ENCODE measurements around the gene ALG1L2. TPM values are rescaled to one million over a fixed set of nuclear protein-coding genes. Genes with fewer than 3 reads are reported as not detected.
"Not testable (repeated sequence)": the region's sequence is repeated elsewhere in the genome, so short reads cannot be mapped to it uniquely, and the experiment has no call there.

ALG1L2 gene
- polyA plus RNA-seq, 1 donor from 2014 or later: not detected

- no peaks in the 10 kb centered on the region for H3K27me3 ChIP-seq (ENCODE audit: insufficient read depth, low read depth, low read length)
- no peaks in the 10 kb centered on the region for H3F3A ChIP-seq (ENCODE audit: insufficient read depth, low read length, poor library complexity, severe bottlenecking)
- H3K79me2 ChIP-seq (replicated peaks; ENCODE audit: insufficient read depth, low read length): no peaks in the 10 kb centered on the region
- no peak overlapping the region for H3K9ac ChIP-seq (ENCODE audit: low read length)
- no peaks in the 10 kb centered on the region for H4K20me1 ChIP-seq (ENCODE audit: insufficient read depth)
- no peak for TF ChIP-seq SMC3 (conservative IDR thresholded peaks at IDR 0.05; ENCODE audit: poor library complexity)
- TF ChIP-seq TAF1 (IDR thresholded peaks at IDR 0.05; ENCODE audit: low read depth): no peak
- H3K4me3 ChIP-seq (ENCODE audit: low read length): no peak overlapping the region
- no peaks in the 10 kb centered on the region for H3K9me3 ChIP-seq (ENCODE audit: low read length)
- no peak overlapping the region for H3K4me2 ChIP-seq (ENCODE audit: low read length)
- no peaks in the 10 kb centered on the region for H3K36me3 ChIP-seq (ENCODE audit: insufficient read depth, low read length)
- no peak overlapping the region for H2AFZ ChIP-seq (ENCODE audit: low read depth, low read length)
- no peak overlapping the region for H3K27ac ChIP-seq (ENCODE audit: low read length)
- H3K9me2 ChIP-seq (ENCODE audit: insufficient read depth, low read length): no peaks in the 10 kb centered on the region
Observed at GRCh38 chr3:130044370-130044769, 37.3 kb upstream of the ALG1L2 start.

- no peaks in the 10 kb centered on the region for H3K27me3 ChIP-seq (ENCODE audit: insufficient read depth, low read depth, low read length)
- H3K9me2 ChIP-seq (ENCODE audit: insufficient read depth, low read length): no peaks in the 10 kb centered on the region
- no peak for TF ChIP-seq TAF1 (IDR thresholded peaks at IDR 0.05; ENCODE audit: low read depth)
- TF ChIP-seq REST (IDR thresholded peaks at IDR 0.05; ENCODE audit: borderline replicate concordance): no peak
- no peak for TF ChIP-seq EZH2 (IDR thresholded peaks at IDR 0.05; ENCODE audit: borderline replicate concordance, insufficient read depth, low read length, poor library complexity, severe bottlenecking)
- no peak for TF ChIP-seq EP300 (conservative IDR thresholded peaks at IDR 0.05; ENCODE audit: poor library complexity, severe bottlenecking)
- no peak for TF ChIP-seq MXI1 (conservative IDR thresholded peaks at IDR 0.05; ENCODE audit: poor library complexity, severe bottlenecking)
- no peak for TF ChIP-seq CTCF (IDR thresholded peaks at IDR 0.05; ENCODE audit: poor library complexity, severe bottlenecking)
- H3F3A ChIP-seq (ENCODE audit: insufficient read depth, low read length, poor library complexity, severe bottlenecking): no peaks in the 10 kb centered on the region
- H3K9me3 ChIP-seq (ENCODE audit: low read length): no peaks in the 10 kb centered on the region
- no peak overlapping the region for H3K27ac ChIP-seq (ENCODE audit: low read length)
- H3K79me2 ChIP-seq (replicated peaks; ENCODE audit: insufficient read depth, low read length): no peaks in the 10 kb centered on the region
- no peak overlapping the region for H2AFZ ChIP-seq (ENCODE audit: low read depth, low read length)
- no peak overlapping the region for H3K4me3 ChIP-seq (ENCODE audit: low read length)
- no peak overlapping the region for H3K4me2 ChIP-seq (ENCODE audit: low read length)
- H3K36me3 ChIP-seq (ENCODE audit: insufficient read depth, low read length): no peaks in the 10 kb centered on the region
- no peaks in the 10 kb centered on the region for H4K20me1 ChIP-seq (ENCODE audit: insufficient read depth)
- H3K9ac ChIP-seq (ENCODE audit: low read length): no peak overlapping the region
Observed at GRCh38 chr3:130048726-130049125, 32.9 kb upstream of the ALG1L2 start.

- H3K36me3 ChIP-seq (ENCODE audit: insufficient read depth, low read length); H3K27me3 ChIP-seq (ENCODE audit: insufficient read depth, low read depth, low read length); H3K27ac ChIP-seq (ENCODE audit: low read length); H3K9me2 ChIP-seq (ENCODE audit: insufficient read depth, low read length); H3K9ac ChIP-seq (ENCODE audit: low read length); H3F3A ChIP-seq (ENCODE audit: insufficient read depth, low read length, poor library complexity, severe bottlenecking); H3K9me3 ChIP-seq (ENCODE audit: low read length); H3K4me3 ChIP-seq (ENCODE audit: low read length); H4K20me1 ChIP-seq (ENCODE audit: insufficient read depth); H2AFZ ChIP-seq (ENCODE audit: low read depth, low read length); H3K4me2 ChIP-seq (ENCODE audit: low read length); H3K79me2 ChIP-seq (replicated peaks; ENCODE audit: insufficient read depth, low read length): not testable (repeated sequence)
Observed at GRCh38 chr3:130052366-130052765, 29.3 kb upstream of the ALG1L2 start.

- not testable (repeated sequence) for H2AFZ ChIP-seq (ENCODE audit: low read depth, low read length); H3K9me2 ChIP-seq (ENCODE audit: insufficient read depth, low read length); H3K9me3 ChIP-seq (ENCODE audit: low read length); H3K27me3 ChIP-seq (ENCODE audit: insufficient read depth, low read depth, low read length); H3K79me2 ChIP-seq (replicated peaks; ENCODE audit: insufficient read depth, low read length); H3F3A ChIP-seq (ENCODE audit: insufficient read depth, low read length, poor library complexity, severe bottlenecking); H4K20me1 ChIP-seq (ENCODE audit: insufficient read depth); H3K36me3 ChIP-seq (ENCODE audit: insufficient read depth, low read length); H3K9ac ChIP-seq (ENCODE audit: low read length); H3K27ac ChIP-seq (ENCODE audit: low read length); H3K4me2 ChIP-seq (ENCODE audit: low read length); H3K4me3 ChIP-seq (ENCODE audit: low read length)
Observed at GRCh38 chr3:130052965-130053364, 28.7 kb upstream of the ALG1L2 start.

- H3K27me3 ChIP-seq (ENCODE audit: insufficient read depth, low read depth, low read length); H3K9ac ChIP-seq (ENCODE audit: low read length); H3K27ac ChIP-seq (ENCODE audit: low read length); H3K36me3 ChIP-seq (ENCODE audit: insufficient read depth, low read length); H3K4me2 ChIP-seq (ENCODE audit: low read length); H3F3A ChIP-seq (ENCODE audit: insufficient read depth, low read length, poor library complexity, severe bottlenecking); H3K9me3 ChIP-seq (ENCODE audit: low read length); H3K79me2 ChIP-seq (replicated peaks; ENCODE audit: insufficient read depth, low read length); H4K20me1 ChIP-seq (ENCODE audit: insufficient read depth); H2AFZ ChIP-seq (ENCODE audit: low read depth, low read length); H3K9me2 ChIP-seq (ENCODE audit: insufficient read depth, low read length); H3K4me3 ChIP-seq (ENCODE audit: low read length): not testable (repeated sequence)
Observed at GRCh38 chr3:130057536-130058266, 23.9 kb upstream of the ALG1L2 start.

Measured in neural cell (in vitro differentiated cells).